Cardiac fibroblast (primary cell): ENCODE results near the gene CACNA1D.

Experiments
- DNase-seq, 2 donors: peaks; one replicate each; pipeline versions ENCODE4 v3.0.0 to v3.0.0-alpha.2; 2010; ENCODE audit warnings: low read depth in 2 of 2
- H3K4me3 ChIP-seq, 2 donors: replicated peaks in 1 of 2; 1 replicate in 1 of 2; 2 replicates in 1 of 2; pipeline ENCODE4 v1.5.1; 2011; ENCODE audit warnings: low read depth in 2 of 2, low read length in 2 of 2, mild to moderate bottlenecking in 2 of 2, moderate library complexity in 1 of 2
- TF ChIP-seq, protein P1 (sequence below): IDR thresholded peaks from one replicate; pipeline ENCODE4 v1.5.1; 2011; ENCODE audit warnings: low read depth, mild to moderate bottlenecking, low read length, inconsistent platforms

The CACNA1D gene

DNA sequence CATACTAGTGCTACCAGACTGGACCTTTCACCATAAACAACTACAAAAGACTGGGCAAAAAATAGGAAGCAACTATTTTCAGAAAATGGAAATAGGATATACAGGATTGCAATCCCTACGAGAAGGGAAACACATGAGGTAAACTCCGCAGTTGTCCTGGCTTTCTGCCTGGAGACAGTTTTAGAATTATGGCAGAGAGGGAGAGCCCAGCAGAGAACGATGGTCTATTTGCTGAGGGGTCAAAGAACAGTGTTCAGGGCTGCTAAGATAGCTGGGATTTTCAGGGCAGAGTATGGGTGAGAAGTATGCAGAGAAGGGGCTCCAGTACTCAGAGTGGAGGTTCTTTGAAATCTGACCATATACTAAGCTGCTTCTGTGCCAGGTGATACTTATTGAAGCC is 188.4 kb downstream of the CACNA1D start:
- DNase-seq, result no peak
- H3K4me3 ChIP-seq, result no peak overlapping the region
- TF ChIP-seq, protein P1, sequence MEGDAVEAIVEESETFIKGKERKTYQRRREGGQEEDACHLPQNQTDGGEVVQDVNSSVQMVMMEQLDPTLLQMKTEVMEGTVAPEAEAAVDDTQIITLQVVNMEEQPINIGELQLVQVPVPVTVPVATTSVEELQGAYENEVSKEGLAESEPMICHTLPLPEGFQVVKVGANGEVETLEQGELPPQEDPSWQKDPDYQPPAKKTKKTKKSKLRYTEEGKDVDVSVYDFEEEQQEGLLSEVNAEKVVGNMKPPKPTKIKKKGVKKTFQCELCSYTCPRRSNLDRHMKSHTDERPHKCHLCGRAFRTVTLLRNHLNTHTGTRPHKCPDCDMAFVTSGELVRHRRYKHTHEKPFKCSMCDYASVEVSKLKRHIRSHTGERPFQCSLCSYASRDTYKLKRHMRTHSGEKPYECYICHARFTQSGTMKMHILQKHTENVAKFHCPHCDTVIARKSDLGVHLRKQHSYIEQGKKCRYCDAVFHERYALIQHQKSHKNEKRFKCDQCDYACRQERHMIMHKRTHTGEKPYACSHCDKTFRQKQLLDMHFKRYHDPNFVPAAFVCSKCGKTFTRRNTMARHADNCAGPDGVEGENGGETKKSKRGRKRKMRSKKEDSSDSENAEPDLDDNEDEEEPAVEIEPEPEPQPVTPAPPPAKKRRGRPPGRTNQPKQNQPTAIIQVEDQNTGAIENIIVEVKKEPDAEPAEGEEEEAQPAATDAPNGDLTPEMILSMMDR, result no peak

DNA sequence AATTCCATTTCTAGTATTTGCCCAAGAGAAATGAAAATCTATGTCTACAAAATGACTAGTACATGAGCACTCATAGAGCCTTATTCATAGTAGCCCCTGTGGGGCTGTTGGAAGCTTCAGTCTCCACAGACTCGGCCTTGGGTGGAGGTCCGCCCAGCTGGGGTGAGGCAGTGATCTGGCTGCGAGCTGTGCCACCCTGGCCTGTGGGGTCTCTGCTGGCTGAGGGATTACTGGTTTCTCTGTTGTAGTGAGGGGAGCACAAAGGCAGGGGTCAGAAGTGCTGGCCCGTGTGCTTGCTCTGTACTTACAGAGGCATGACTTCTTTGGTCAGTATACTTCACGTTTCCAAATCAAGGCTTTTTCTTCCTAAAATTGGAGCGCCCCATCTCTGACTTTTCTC is 193.7 kb downstream of the CACNA1D start:
- DNase-seq, result no peak
- TF ChIP-seq, protein P1, result no peak
- no peak overlapping the region for H3K4me3 ChIP-seq

DNA sequence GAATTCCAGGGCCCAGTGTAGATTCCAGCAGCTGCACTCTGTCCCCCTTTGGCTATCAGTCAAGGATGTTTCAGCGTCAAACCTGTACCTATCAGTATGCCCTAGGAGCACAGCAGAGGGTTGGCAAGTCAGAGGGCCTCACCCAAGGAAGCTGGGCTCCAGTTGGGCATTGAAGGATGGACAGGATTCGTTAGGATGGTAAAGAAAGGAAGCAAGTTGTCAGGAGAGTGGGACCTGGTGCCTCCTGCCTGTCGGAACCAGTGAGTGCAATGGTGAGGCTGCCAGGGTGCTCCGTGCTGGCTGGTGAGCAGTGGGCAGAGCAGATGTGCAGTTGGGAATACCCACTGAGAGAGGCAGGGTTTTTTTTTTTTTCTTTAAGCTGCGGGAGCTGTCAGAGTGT is 194.6 kb downstream of the CACNA1D start:
- DNase-seq, result no peak
- TF ChIP-seq, protein P1, result no peak
- no peak overlapping the region for H3K4me3 ChIP-seq

DNA sequence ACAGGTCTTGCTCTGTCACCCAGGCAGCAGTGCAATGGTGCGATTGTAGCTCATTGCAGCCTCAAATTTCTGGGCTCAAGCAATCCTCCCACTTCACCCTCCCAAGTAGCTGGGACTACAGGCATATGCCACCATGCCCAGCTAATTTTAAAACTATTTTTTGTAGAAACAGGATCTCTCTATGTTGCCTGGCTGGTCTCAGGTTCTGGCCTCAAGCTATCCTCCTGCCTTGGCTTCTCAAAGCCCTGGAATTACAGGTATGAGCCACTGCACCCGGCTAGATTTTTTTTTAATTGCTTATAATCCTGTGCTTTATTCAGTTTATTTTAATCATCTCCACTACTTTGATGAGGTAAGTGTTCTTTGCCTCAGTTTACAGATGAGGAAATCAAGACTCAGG is 195.3 kb downstream of the CACNA1D start:
- no peak overlapping the region for H3K4me3 ChIP-seq
- TF ChIP-seq, protein P1, result no peak
- no peak for DNase-seq

DNA sequence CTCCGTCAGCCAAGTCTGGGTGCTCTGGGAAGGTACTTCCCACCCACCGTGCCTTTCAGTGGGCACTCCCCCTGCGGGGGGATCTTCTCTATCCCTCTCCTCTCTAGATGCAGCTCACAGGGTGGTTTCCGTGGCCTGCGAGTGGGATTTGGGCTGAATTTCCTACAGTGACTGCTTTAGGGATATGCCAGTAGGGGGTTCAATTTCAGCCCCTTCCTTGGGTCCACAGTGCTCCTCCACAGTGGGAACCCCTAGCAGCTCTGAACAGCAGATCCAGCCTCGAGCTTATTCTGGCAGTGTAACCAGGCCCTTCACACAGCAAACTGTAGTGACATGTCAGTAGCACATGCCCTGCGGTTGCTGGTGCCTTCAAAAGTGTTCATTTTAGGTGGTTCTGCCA is 196.1 kb downstream of the CACNA1D start:
- DNase-seq, result no peak
- TF ChIP-seq, protein P1, result no peak
- H3K4me3 ChIP-seq, result no peak overlapping the region

DNA sequence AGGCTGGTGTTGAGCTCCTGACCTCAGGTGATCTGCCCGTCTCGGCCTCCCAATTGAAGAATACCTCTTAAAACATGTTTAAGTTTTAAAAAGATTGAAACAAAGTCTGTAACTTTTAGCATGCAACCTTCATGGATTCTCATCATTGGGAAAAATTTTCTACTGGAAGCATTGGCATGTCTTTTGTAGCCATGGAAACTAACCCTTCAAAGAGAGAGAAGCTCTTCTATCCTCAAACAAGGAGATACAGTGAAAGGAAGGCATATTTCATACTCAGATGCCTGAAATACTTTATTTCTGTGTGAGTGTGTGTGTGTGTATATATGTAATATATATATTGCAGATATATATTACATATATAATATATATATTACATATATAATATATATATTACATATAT is 196.9 kb downstream of the CACNA1D start:
- TF ChIP-seq, protein P1, result no peak

DNA sequence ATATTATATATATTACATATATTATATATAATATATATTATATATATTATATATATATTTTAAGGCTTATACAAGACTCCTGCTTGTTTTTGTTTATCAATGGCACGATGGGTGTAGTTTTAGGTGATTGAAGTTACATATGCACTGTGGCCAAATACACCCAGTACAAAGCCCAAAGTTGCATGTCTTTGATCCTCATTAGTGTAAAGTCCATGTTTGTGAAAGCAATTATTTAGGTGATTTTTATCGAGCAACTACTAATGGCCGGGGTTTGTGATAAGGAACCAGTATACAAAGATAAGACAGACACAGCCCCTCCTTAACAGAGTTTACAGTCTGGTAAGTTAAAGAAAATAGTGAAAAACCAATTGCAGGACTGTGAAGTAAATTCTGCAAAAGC is 197.5 kb downstream of the CACNA1D start:
- H3K4me3 ChIP-seq, result no peak overlapping the region
- TF ChIP-seq, protein P1, result no peak
- no peak for DNase-seq

More for the DNA sequence above, 196.9 kb downstream of the CACNA1D start:
- no peak overlapping the region for H3K4me3 ChIP-seq
- no peak for DNase-seq
